ENCODE measurements around the gene PXK.

PXK gene

GRCh38 chr3:58305882-58306711 is 26.6 kb upstream of the PXK start, which contains the start of the genes HTD2 and RPP14:
Gene HTD2 (plus strand): TSS chr3:58306520. CDS start chr3:58317614, 11,094 bp downstream.
Gene RPP14 (plus strand): TSS chr3:58306245. CDS start chr3:58310330, 4,085 bp downstream.
- peak within 1 kb of the TSS; percentile 78 for H3K9ac ChIP-seq
- no peaks in the 10 kb centered on the region for H3K27me3 ChIP-seq (ENCODE audit: insufficient read depth, low read depth)
- H3K27ac ChIP-seq, result peak within 1 kb of the TSS; percentile 72
- peaks cover 8% of the 10 kb centered on the region for H3K4me1 ChIP-seq (ENCODE audit: low read depth, poor library complexity, severe bottlenecking)
- H3K4me3 ChIP-seq (IDR thresholded peaks at IDR 0.05; ENCODE audit: insufficient read depth, low read depth, low read length), result peak within 1 kb of the TSS; percentile 80
- H3K36me3 ChIP-seq (ENCODE audit: insufficient read depth), result no peaks in the 10 kb centered on the region
- TF ChIP-seq, protein P1, sequence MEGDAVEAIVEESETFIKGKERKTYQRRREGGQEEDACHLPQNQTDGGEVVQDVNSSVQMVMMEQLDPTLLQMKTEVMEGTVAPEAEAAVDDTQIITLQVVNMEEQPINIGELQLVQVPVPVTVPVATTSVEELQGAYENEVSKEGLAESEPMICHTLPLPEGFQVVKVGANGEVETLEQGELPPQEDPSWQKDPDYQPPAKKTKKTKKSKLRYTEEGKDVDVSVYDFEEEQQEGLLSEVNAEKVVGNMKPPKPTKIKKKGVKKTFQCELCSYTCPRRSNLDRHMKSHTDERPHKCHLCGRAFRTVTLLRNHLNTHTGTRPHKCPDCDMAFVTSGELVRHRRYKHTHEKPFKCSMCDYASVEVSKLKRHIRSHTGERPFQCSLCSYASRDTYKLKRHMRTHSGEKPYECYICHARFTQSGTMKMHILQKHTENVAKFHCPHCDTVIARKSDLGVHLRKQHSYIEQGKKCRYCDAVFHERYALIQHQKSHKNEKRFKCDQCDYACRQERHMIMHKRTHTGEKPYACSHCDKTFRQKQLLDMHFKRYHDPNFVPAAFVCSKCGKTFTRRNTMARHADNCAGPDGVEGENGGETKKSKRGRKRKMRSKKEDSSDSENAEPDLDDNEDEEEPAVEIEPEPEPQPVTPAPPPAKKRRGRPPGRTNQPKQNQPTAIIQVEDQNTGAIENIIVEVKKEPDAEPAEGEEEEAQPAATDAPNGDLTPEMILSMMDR (conservative IDR thresholded peaks at IDR 0.05; ENCODE audit: low read depth, low read length), result peak; percentile 59
- peak within 1 kb of the TSS; percentile 78 for H3K4me2 ChIP-seq
- H2AFZ ChIP-seq (ENCODE audit: low read depth), result peak within 1 kb of the TSS; percentile 69
- H4K20me1 ChIP-seq (ENCODE audit: insufficient read depth), result no peaks in the 10 kb centered on the region
- peaks cover 33% of the 10 kb centered on the region for H3K79me2 ChIP-seq (ENCODE audit: insufficient read depth, low read depth)

- Histone ChIP-seq H3K4me2 (peak overlapping the region; percentile 78), H3K4me1 (ENCODE audit: low read depth, poor library complexity, severe bottlenecking) (peaks cover 8% of the 10 kb centered on the region), H4K20me1 (ENCODE audit: insufficient read depth) (no peaks in the 10 kb centered on the region), H3K4me3 (IDR thresholded peaks at IDR 0.05; ENCODE audit: insufficient read depth, low read depth, low read length) (no peak overlapping the region), H3K27me3 (ENCODE audit: insufficient read depth, low read depth) (no peaks in the 10 kb centered on the region), H3K9ac (peak overlapping the region; percentile 78; the same call in 1 of the 2 replicates), H2AFZ (ENCODE audit: low read depth) (no peak overlapping the region), H3K79me2 (ENCODE audit: insufficient read depth, low read depth) (peaks cover 33% of the 10 kb centered on the region), H3K36me3 (ENCODE audit: insufficient read depth) (no peaks in the 10 kb centered on the region), H3K27ac (peak overlapping the region; percentile 72; the same call in 1 of the 2 replicates)
- TF ChIP-seq, protein P1 (conservative IDR thresholded peaks at IDR 0.05; ENCODE audit: low read depth, low read length), result peak; percentile 52
These were observed 25.0 kb upstream of the PXK start for GRCh38 chr3:58307639-58308215.

- Histone ChIP-seq H2AFZ (ENCODE audit: low read depth) (no peak overlapping the region), H3K27me3 (ENCODE audit: insufficient read depth, low read depth) (no peaks in the 10 kb centered on the region), H3K36me3 (ENCODE audit: insufficient read depth) (no peaks in the 10 kb centered on the region), H3K9ac (no peak overlapping the region), H4K20me1 (ENCODE audit: insufficient read depth) (no peaks in the 10 kb centered on the region), H3K4me1 (ENCODE audit: low read depth, poor library complexity, severe bottlenecking) (peaks cover 8% of the 10 kb centered on the region), H3K4me2 (no peak overlapping the region), H3K4me3 (IDR thresholded peaks at IDR 0.05; ENCODE audit: insufficient read depth, low read depth, low read length) (no peak overlapping the region), H3K79me2 (ENCODE audit: insufficient read depth, low read depth) (peaks cover 33% of the 10 kb centered on the region), H3K27ac (no peak overlapping the region)
- TF ChIP-seq, protein P1 (conservative IDR thresholded peaks at IDR 0.05; ENCODE audit: low read depth, low read length), result no peak
These were observed 24.0 kb upstream of the PXK start for GRCh38 chr3:58308728-58309127.

- H3K4me1 ChIP-seq (ENCODE audit: low read depth, poor library complexity, severe bottlenecking), result no peaks in the 10 kb centered on the region
- no peak overlapping the region for H3K4me3 ChIP-seq (IDR thresholded peaks at IDR 0.05; ENCODE audit: insufficient read depth, low read depth, low read length)
- no peak overlapping the region for H3K4me2 ChIP-seq
- TF ChIP-seq, protein P1 (conservative IDR thresholded peaks at IDR 0.05; ENCODE audit: low read depth, low read length), result no peak
- no peak overlapping the region for H3K9ac ChIP-seq
- H3K27me3 ChIP-seq (ENCODE audit: insufficient read depth, low read depth), result no peaks in the 10 kb centered on the region
- no peak overlapping the region for H2AFZ ChIP-seq (ENCODE audit: low read depth)
- no peaks in the 10 kb centered on the region for H4K20me1 ChIP-seq (ENCODE audit: insufficient read depth)
- H3K36me3 ChIP-seq (ENCODE audit: insufficient read depth), result no peaks in the 10 kb centered on the region
- no peaks in the 10 kb centered on the region for H3K79me2 ChIP-seq (ENCODE audit: insufficient read depth, low read depth)
- no peak overlapping the region for H3K27ac ChIP-seq
These were observed 14.9 kb upstream of the PXK start for GRCh38 chr3:58317811-58318210.

Measured in KMS-11 (cell line).